ENCODE measurements around the gene YDJC. TPM values are rescaled to one million over a fixed set of nuclear protein-coding genes. Genes with fewer than 3 reads are reported as not detected.
"Not testable (repeated sequence)": the region's sequence is repeated elsewhere in the genome, so short reads cannot be mapped to it uniquely, and the experiment has no call there.

Gene YDJC, protein sequence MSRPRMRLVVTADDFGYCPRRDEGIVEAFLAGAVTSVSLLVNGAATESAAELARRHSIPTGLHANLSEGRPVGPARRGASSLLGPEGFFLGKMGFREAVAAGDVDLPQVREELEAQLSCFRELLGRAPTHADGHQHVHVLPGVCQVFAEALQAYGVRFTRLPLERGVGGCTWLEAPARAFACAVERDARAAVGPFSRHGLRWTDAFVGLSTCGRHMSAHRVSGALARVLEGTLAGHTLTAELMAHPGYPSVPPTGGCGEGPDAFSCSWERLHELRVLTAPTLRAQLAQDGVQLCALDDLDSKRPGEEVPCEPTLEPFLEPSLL
- total RNA-seq, result 10 to 100 TPM; 28.3 to 69.2 (median 62.2) TPM
- 24.6 TPM for total RNA-seq (2013)
- total RNA-seq, result 22.2 to 68.1 (median 36.2) reads per million in 29 experiments

DNA sequence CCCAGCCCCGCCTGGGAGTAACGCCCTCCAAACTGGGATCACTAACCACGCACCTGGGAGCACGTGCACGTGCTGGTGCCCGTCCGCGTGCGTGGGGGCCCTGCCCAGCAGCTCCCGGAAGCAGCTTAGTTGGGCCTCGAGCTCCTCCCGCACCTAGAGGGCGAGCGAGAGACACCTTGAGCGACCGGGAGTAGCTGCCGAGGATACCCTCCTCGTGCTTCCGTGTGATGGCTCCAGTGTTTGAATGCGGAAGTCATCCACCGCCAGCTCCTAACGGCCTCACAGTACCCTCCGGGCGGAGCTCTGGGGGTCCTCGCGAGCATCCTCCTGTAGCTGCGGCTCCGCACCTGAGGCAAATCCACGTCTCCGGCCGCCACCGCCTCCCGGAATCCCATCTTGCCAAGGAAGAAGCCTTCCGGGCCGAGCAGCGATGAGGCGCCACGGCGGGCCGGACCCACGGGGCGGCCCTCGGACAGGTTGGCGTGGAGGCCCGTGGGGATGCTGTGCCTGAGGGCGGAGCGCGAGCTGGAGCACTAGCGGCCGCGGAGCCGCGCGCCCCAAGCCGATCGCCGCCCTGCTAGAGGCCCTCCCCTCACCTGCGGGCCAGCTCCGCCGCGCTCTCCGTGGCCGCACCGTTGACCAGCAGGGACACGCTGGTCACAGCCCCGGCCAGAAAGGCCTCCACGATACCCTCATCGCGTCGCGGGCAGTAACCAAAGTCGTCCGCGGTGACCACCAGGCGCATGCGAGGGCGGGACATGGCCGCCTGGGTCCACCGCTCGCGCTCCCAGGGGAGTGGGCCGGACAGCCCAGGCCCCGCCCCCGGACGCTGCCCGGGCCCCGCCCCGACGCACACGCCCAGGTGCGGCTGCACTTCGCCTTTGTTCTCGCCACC is at the start of gene YDJC:
YDJC (minus strand) TSS at position 768 of the 895 bp plus-strand sequence; CDS start at position 760, 8 bp downstream.
- ChIA-PET POLR2A (interaction anchor here (0.6 to 1.5 kb wide), 3 partner anchors 13 to 238 kb away, joined by 3 to 9 read pairs (median 3); partner anchors contain the start of genes MAPK1 (in 1 of the 2) and SDF2L1 (in 1 of the 2)), CTCF (interaction anchor here (0.5 to 2.1 kb wide), 18 partner anchors 8 to 138 kb away, joined by 3 to 51 read pairs (median 3); partner anchors contain the start of gene SDF2L1 (in 1 of the 2))
- H3K4me3 ChIP-seq (ENCODE audit: control insufficient read depth in 1 of 2, extremely low read depth in 1 of 2, low read length in 1 of 2), result peak within 1 kb of the TSS; percentile 75 to 99
- no peaks in the 10 kb centered on the region for H3K9me3 ChIP-seq
- H3K4me1 ChIP-seq (ENCODE audit: control insufficient read depth in 1 of 2, extremely low read depth in 1 of 2, insufficient read depth in 2 of 2, low read length in 2 of 2), result peaks cover 7 to 60% of the 10 kb centered on the region in 2 experiments
- peaks cover 0 to 22% of the 10 kb centered on the region in 2 donors for H3K36me3 ChIP-seq (ENCODE audit: control insufficient read depth in 2 of 2, extremely low read depth in 1 of 2, insufficient read depth in 1 of 2, low read length in 1 of 2)
- WGBS (ENCODE audit: insufficient coverage), result under 1% methylated on average over 92 of the region's 93 CpGs
- peak; percentile 88 to 91 (median 88) for ATAC-seq (replicated peaks in 1 of 4)
- peak; percentile 85 to 98 (median 91) for DNase-seq
- Mint-ChIP-seq H3K9me3 (no peaks in the 10 kb centered on the region), H3K27ac (peak within 1 kb of the TSS; percentile 86 to 92), H3K4me1 (peaks cover 40 to 53% (median 41%) of the 10 kb centered on the region in 3 donors), H3K4me3 (peak within 1 kb of the TSS; percentile 87 to 91 (median 91)), H3K36me3 (peaks cover 10% of the 10 kb centered on the region), H3K27me3 (no peaks in the 10 kb centered on the region)
- no peaks in the 10 kb centered on the region for H3K27me3 ChIP-seq (replicated peaks in 1 of 2; ENCODE audit: control insufficient read depth in 2 of 2, extremely low read depth in 1 of 2, insufficient read depth in 2 of 2, low read length in 1 of 2)
- peak within 1 kb of the TSS; percentile 89 for H3K27ac ChIP-seq (ENCODE audit: low read length)

DNA sequence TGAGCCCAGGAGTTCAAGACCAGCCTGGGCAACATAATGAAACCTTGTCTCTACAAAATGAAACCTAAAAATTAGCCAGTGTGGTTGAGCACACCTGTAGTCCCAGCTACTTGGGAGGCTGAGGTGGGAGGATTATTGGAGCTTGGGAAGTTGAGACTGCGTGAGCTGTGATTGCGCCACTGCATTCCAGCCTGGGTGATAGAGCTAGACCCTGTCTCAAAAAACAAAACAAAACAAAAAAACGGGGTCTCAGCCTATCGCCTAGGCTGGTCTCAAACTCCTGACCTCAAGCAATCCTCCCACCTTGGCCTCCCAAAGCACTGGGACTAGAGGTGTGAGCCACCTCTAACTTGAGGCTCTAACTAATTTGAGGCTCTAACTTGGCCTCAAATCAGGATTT is 49.6 kb upstream of the YDJC start:
- peaks cover 24 to 44% of the 10 kb centered on the region in 2 donors for H3K36me3 ChIP-seq (ENCODE audit: control insufficient read depth in 2 of 2, extremely low read depth in 1 of 2, insufficient read depth in 1 of 2, low read length in 1 of 2)
- H3K27me3 Mint-ChIP-seq, result no peaks in the 10 kb centered on the region

DNA sequence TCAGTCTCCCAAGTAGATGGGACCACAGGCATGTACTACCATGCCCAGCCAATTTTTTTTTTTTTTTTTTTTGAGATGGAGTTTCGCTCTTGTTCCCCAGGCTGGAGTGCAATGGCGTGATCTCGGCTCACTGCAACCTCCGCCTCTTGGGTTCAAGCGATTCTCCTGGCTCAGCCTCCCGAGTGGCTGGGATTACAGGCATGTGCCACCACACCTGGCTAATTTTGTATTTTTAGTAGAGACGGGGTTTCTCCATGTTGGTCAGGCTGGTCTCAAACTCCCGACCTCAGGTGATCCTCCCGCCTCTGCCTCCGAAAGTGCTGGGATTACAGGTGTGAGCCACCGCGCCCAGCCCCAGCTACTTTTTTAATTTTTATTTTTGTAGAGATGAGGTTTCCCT is 49.0 kb upstream of the YDJC start:
- H3K4me3 Mint-ChIP-seq; H3K4me1 ChIP-seq (ENCODE audit: control insufficient read depth in 1 of 2, extremely low read depth in 1 of 2, insufficient read depth in 2 of 2, low read length in 2 of 2); H3K4me1 Mint-ChIP-seq; H3K27me3 Mint-ChIP-seq; H3K9me3 ChIP-seq; H3K4me3 ChIP-seq (ENCODE audit: control insufficient read depth in 1 of 2, extremely low read depth in 1 of 2, low read length in 1 of 2); DNase-seq; POLR2A ChIA-PET; CTCF ChIA-PET; H3K27ac Mint-ChIP-seq; H3K27ac ChIP-seq (ENCODE audit: low read length); H3K9me3 Mint-ChIP-seq; ATAC-seq (replicated peaks in 1 of 4); H3K27me3 ChIP-seq (replicated peaks in 1 of 2; ENCODE audit: control insufficient read depth in 2 of 2, extremely low read depth in 1 of 2, insufficient read depth in 2 of 2, low read length in 1 of 2): not testable (repeated sequence)
- H3K36me3 ChIP-seq (ENCODE audit: control insufficient read depth in 2 of 2, extremely low read depth in 1 of 2, insufficient read depth in 1 of 2, low read length in 1 of 2), result peaks cover 25 to 47% of the 10 kb centered on the region in 2 donors
- H3K36me3 Mint-ChIP-seq, result peaks cover 41% of the 10 kb centered on the region
- WGBS (ENCODE audit: insufficient coverage), result 90% methylated on average over 2 of the region's 12 CpGs

More for the DNA sequence above, 49.6 kb upstream of the YDJC start:
- Histone ChIP-seq H3K4me3 (ENCODE audit: control insufficient read depth in 1 of 2, extremely low read depth in 1 of 2, low read length in 1 of 2) (no peak overlapping the region), H3K4me1 (ENCODE audit: control insufficient read depth in 1 of 2, extremely low read depth in 1 of 2, insufficient read depth in 2 of 2, low read length in 2 of 2) (no peaks in the 10 kb centered on the region), H3K27ac (ENCODE audit: low read length) (no peak overlapping the region), H3K9me3 (no peaks in the 10 kb centered on the region), H3K27me3 (replicated peaks in 1 of 2; ENCODE audit: control insufficient read depth in 2 of 2, extremely low read depth in 1 of 2, insufficient read depth in 2 of 2, low read length in 1 of 2) (no peaks in the 10 kb centered on the region)
- Mint-ChIP-seq H3K4me1 (peaks cover 0 to 4% (median 0%) of the 10 kb centered on the region in 3 donors), H3K4me3 (no peak overlapping the region), H3K27ac (no peak overlapping the region), H3K36me3 (peaks cover 37% of the 10 kb centered on the region), H3K9me3 (no peaks in the 10 kb centered on the region)
- ChIA-PET CTCF (no interaction called here), POLR2A (no interaction called here)
- no peak for ATAC-seq (replicated peaks in 1 of 4)
- no peak for DNase-seq
- WGBS (ENCODE audit: insufficient coverage), result 93% methylated on average over 3 of the region's 4 CpGs

DNA sequence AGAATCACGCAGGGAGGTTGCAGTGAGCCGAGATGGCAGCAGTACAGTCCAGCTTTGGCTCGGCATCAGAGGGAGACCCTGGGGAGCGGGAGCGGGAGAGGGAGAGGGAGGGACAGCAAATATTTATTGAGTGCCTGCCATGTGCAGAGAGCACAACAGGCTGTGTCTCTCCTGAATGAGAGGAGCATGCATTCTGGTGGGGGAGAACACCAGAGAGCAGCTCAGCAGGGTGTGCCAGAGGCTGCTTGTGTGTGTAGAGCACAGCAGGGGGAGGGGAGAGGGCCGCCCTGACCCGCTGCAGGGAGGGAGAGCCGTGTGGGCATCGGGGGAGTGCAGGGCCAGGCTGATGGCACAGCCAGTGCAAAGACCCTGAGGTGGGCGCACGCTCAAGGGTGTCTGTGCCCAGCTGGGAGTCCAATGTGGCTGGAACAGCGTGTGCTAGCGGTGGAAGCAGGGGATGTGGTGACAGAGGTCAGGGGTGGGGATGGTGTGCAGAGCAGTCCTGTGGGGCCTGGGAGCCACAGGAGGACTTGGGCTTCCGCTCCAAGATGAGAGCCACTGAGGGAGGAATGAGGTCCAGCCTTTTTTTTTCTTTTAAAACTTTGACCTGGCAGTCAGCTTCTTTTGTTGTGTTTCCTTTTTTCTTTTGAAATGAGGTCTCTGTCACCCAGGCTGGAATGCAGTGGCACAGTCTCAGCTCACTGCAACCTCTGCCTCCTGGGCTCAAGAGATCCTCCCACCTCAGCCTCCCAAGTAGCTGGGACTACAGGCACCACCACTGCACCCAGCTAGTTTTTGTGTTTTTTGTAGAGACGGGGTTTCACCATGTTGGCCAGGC is 48.0 kb upstream of the YDJC start:
- CTCF ChIA-PET, result no interaction called here
- no peaks in the 10 kb centered on the region for H3K9me3 ChIP-seq
- no peak overlapping the region for H3K27ac ChIP-seq (ENCODE audit: low read length)
- POLR2A ChIA-PET, result no interaction called here
- DNase-seq (no peak), ATAC-seq (replicated peaks in 1 of 4) (no peak)
- H3K27ac Mint-ChIP-seq, result no peak overlapping the region
- WGBS (ENCODE audit: insufficient coverage), result 94% methylated on average over 12 of the region's 15 CpGs
- H3K36me3 Mint-ChIP-seq, result peaks cover 45% of the 10 kb centered on the region
- no peaks in the 10 kb centered on the region for H3K27me3 ChIP-seq (replicated peaks in 1 of 2; ENCODE audit: control insufficient read depth in 2 of 2, extremely low read depth in 1 of 2, insufficient read depth in 2 of 2, low read length in 1 of 2)
- peaks cover 20 to 49% of the 10 kb centered on the region in 2 donors for H3K36me3 ChIP-seq (ENCODE audit: control insufficient read depth in 2 of 2, extremely low read depth in 1 of 2, insufficient read depth in 1 of 2, low read length in 1 of 2)
- no peak overlapping the region for H3K4me3 ChIP-seq (ENCODE audit: control insufficient read depth in 1 of 2, extremely low read depth in 1 of 2, low read length in 1 of 2)
- no peaks in the 10 kb centered on the region for H3K27me3 Mint-ChIP-seq
- H3K4me3 Mint-ChIP-seq, result no peak overlapping the region
- H3K9me3 Mint-ChIP-seq, result no peaks in the 10 kb centered on the region
- peaks cover 0 to 4% (median 0%) of the 10 kb centered on the region in 3 donors for H3K4me1 Mint-ChIP-seq
- no peaks in the 10 kb centered on the region for H3K4me1 ChIP-seq (ENCODE audit: control insufficient read depth in 1 of 2, extremely low read depth in 1 of 2, insufficient read depth in 2 of 2, low read length in 2 of 2)

DNA sequence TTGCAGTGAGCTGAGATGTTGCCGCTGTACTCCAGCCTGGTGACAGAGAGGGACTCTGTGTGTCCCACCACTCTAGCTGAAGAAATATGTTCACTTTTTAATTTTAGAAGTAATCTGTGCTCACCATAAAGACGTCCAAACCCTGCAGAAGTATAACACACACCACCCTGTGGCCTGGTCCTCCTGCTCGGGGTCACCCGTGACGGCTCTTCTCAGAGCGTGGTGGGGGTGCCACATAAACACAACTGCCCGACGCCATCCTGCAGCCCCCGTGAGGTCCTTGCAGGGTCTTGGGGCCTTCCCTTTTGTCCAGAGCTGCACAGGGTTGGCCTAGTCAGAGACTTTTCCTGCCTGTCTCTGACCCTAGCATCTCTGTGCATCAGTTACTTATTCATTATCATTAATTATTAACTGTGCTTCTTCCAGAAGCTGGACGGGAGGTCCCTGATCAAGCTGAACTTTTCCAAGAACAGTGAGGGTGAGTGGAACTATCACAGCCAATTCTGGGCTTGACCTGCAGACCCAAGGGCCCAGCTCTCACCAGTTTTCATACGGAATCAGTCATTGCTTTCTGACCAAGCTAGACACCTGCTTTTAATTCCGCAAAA is 44.9 kb upstream of the YDJC start:
- ChIA-PET POLR2A (no interaction called here), CTCF (no interaction called here)
- H3K27me3 ChIP-seq (replicated peaks in 1 of 2; ENCODE audit: control insufficient read depth in 2 of 2, extremely low read depth in 1 of 2, insufficient read depth in 2 of 2, low read length in 1 of 2), result no peaks in the 10 kb centered on the region
- H3K4me1 ChIP-seq (ENCODE audit: control insufficient read depth in 1 of 2, extremely low read depth in 1 of 2, insufficient read depth in 2 of 2, low read length in 2 of 2), result no peaks in the 10 kb centered on the region
- peaks cover 19 to 58% of the 10 kb centered on the region in 2 donors for H3K36me3 ChIP-seq (ENCODE audit: control insufficient read depth in 2 of 2, extremely low read depth in 1 of 2, insufficient read depth in 1 of 2, low read length in 1 of 2)
- no peak overlapping the region for H3K4me3 ChIP-seq (ENCODE audit: control insufficient read depth in 1 of 2, extremely low read depth in 1 of 2, low read length in 1 of 2)
- 94% methylated on average over 10 of the region's 12 CpGs for WGBS (ENCODE audit: insufficient coverage)
- Mint-ChIP-seq H3K4me3 (no peak overlapping the region), H3K27ac (no peak overlapping the region), H3K36me3 (peaks cover 58% of the 10 kb centered on the region), H3K27me3 (no peaks in the 10 kb centered on the region), H3K9me3 (no peaks in the 10 kb centered on the region), H3K4me1 (peaks cover 0 to 6% (median 4%) of the 10 kb centered on the region in 3 donors)
- H3K27ac ChIP-seq (ENCODE audit: low read length), result no peak overlapping the region
- no peaks in the 10 kb centered on the region for H3K9me3 ChIP-seq
- ATAC-seq (replicated peaks in 1 of 4), result no peak
- no peak for DNase-seq
